ENCODE results near the gene MZT2B. TPM values are rescaled to one million over a fixed set of nuclear protein-coding genes. Genes with fewer than 3 reads are reported as not detected.
A peak's percentile ranks its signal among the peaks of the same experiment; 100 is the strongest.
"Not testable (repeated sequence)": the region's sequence is repeated elsewhere in the genome, so short reads cannot be mapped to it uniquely, and the experiment has no call there.

The MZT2B gene
- 278 TPM for polyA plus RNA-seq (2013, experiment 1 of 2; ENCODE audit: insufficient read length)
- polyA plus RNA-seq (2013, experiment 2 of 2; ENCODE audit: insufficient read length), result 217 TPM

GRCh38 chr2:130181880-130182682 lies at the start of gene MZT2B:
TSS of gene MZT2B (plus strand) at chr2:130182262. CDS start at chr2:130182283, 21 bp downstream.
- peak; percentile 87 for DNase-seq

GRCh38 chr2:130135692-130136541 lies 46.1 kb upstream of the MZT2B start:
- no peak for DNase-seq

GRCh38 chr2:130136546-130136945 lies 45.5 kb upstream of the MZT2B start:
- not testable (repeated sequence) for DNase-seq

- not testable (repeated sequence) for DNase-seq
Measured at GRCh38 chr2:130137118-130137517, 44.9 kb upstream of the MZT2B start.

DNA sequence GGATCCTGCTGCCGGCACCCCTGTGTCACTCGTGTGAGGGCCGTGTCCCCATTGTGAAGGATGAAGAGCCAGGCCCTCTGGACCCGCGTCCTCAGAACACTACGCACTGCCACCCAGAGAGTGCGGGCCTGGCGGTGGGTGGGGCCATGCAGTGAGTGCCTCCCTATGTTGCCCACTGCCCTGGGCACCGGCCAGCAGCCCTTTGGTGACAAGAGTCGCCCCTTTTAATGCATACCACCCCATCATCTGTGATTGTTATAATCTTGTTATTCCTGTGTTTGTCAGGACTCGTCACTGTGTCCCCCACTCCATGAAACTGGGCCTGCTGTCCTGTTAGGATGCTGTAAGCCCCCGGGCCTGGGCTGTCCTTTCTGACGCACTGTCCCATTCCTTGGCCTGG lies 43.7 kb upstream of the MZT2B start:
- not testable (repeated sequence) for DNase-seq

DNA sequence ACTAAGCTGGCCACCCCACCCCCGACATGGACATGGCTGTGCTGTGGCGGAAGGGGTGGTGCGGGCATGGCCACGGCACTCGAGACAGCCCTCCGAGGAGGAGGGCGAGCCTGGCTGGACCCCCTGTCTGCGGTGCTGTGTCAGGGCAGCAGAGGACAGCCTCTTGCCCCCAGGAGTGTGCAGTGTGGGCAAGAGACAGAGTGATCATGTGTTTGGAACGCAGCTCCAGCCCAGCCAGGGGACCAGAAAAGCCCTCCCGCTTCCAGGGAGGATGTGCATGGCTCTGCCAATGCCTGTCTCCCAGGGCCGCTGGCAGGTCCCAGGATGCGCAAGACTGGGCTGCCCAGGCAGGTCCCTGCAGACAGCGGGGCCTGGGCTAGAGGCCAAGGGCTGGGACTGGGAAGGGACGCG lies 43.2 kb upstream of the MZT2B start:
- not testable (repeated sequence) for DNase-seq

GRCh38 chr2:130139331-130140280 lies 42.5 kb upstream of the MZT2B start:
- DNase-seq, result not testable (repeated sequence)

DNA sequence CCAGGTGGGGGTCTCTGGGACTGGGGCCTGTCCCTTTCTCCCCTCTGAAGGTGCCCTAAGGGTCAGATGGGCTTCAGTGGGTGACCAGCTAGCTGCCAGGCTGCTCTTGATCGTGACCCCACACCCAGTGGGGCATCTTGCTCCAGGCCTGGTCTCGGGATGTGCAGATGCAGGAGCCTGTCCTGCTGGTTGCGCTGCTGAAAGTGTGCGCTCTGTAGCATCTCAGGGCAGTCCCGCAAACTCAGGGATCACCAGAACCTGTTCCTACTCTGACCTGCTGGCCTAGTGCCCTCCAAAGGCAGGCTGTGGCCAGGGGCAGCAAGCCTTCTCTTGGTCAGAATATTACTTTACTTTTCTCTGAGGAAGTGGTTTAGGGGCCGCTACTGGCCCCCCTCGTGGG lies 41.5 kb upstream of the MZT2B start:
- not testable (repeated sequence) for DNase-seq

GRCh38 chr2:130141002-130141401 lies 41.1 kb upstream of the MZT2B start:
- not testable (repeated sequence) for DNase-seq

- DNase-seq, result not testable (repeated sequence)
Measured at GRCh38 chr2:130141645-130142370, 40.3 kb upstream of the MZT2B start.

DNA sequence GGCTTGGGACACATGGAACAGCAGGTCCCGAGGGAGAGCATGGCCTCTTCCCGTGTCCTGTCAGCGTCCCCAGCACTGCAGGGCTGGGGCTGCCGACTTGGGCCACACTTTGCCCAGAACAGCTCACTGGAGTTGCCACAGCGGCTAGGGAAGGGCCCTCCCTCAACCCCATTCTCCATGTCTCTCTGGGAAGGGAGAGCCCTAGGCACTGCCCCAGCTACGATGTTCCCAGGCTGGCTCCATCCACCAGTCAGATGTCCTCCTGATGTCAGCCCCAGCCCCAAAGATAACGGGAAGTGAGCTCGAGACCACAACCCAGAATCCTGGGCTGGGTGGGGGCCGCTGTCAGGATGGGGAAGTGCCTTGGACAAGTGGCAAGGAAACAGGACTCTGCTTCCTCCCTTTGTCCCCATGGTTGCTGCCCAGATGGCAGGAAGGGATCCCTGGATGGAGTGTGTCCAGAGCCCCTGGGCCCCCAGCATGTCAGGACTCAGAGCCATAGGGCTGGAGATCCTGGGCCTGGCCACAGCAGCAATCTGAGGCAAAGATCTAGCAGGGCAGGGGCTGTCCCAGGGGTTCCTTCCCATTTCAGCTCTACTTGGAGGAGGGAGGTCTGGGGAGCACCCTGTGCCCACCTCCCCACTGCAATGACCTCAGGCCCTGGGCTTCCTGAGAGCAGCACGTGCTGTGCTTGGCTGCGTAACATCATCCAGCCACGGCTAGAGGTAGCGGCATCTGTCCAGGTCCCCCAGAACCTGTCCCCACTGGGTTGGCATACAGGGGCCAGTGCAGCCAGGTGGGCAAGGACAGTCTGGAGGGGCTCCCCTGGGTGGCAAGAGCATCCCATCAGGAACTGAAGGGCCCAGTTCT lies 39.4 kb upstream of the MZT2B start:
- not testable (repeated sequence) for DNase-seq

DNA sequence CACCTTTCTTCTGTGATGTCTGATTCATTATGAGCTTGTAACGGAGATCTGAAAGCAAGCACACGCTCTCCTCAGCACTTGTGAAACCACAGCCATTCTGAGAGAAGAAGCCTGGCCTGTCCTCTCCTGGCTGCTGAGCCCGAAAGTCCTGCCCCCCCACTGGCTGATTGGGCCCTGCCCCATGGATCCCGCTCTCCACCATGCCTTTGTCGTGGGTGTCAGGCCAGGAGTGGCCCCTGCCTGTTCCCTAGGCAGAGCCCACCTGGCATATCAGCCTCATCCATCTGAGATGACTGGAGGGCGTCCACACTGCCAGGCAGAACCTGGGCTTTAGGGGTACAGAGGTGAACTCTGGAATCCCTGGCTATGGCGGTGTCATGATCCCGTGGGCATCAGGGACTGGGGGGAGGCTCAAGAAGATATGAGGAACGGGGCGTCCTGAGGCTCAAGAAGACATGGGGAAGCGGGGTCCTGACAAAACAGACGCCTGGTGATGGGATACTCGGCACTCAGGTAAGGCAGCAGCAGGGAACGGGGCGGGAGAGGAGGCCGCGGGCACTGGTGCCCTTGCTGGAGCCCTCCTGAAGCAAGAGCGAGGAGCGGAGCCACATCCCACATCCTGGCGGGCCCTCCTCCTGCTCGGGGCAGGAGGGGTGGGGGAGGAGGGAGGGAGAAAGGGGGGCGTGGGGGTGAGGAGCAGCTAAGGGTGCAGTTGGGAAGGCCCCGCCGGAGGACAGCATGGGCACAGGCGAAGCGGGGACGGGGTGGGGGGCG lies 38.6 kb upstream of the MZT2B start:
- not testable (repeated sequence) for DNase-seq

DNA sequence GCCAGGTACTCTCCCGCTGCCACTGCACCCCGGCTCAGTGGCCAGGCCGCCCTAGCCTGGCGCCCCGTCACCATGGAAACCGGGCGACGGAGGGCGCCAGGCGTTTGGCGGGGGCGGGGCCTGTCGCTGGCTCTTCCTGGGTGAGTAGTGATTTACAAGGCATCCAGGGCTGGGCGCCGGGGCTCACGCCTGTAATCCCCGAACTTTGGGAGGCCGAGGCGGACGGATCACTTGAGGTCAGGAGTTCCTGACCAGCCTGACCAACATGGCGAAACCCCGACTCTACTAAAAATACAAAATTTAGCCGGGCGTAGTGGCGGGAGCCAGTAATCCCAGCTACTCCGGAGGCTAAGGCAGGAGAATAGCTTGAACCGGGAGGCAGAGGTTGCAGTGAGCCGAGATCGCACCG lies 37.1 kb upstream of the MZT2B start, which contains the start of gene CCDC74B:
CCDC74B (minus strand) TSS at position 107 of the 409 bp plus-strand sequence. CDS start 116 bp downstream, outside the sequence.
- DNase-seq, result peak; percentile 40

GRCh38 chr2:130148515-130148914 lies 33.5 kb upstream of the MZT2B start:
- DNase-seq, result not testable (repeated sequence)

DNA sequence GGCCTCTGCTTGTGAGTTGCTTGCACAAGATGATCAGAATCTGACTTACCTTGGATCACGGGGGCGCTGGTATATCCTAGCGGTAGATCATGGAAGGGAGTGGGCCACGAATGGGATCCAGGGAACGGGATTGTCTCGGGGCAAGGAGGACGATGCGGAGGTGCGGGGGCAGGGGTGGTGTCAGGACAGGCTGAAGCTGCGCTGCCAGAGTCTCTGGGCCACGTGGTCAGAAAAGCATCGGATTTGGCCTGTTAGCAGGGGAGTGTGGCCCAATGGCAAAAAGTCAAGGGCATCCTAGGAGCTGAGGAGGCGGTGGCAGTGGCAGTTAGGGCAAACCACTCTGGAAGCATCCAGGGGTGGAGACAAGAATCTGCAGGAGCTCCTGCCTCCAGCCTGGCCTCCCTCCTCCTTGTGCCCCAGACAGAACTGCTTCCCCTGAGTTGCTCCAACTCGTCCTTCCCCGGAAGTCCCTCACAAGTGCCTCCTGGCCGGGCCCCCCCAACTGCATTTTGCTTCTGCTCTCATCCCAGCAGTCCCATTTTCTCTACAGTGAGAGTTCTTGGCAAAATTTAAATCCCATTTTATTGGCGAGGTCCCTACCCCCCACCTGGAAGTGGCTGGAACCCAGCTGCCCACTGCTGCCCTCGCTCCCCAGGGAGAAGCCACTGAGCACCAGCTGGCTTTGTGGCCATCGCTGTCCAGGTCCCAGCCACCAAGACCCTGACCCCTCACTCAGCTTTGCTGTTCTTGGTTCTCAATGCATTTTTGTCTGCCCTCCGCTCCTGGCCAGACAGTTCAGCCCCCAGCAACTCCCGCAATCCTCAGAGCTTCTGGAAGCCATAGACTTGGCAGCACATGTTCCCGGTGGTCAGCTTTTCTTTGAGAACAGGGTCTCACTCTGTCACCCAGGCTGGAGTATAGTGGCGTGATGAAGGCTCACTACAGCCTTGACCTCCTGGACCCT lies 31.6 kb upstream of the MZT2B start:
- no peak for DNase-seq

GRCh38 chr2:130151145-130151512 lies 30.9 kb upstream of the MZT2B start:
- not testable (repeated sequence) for DNase-seq

DNA sequence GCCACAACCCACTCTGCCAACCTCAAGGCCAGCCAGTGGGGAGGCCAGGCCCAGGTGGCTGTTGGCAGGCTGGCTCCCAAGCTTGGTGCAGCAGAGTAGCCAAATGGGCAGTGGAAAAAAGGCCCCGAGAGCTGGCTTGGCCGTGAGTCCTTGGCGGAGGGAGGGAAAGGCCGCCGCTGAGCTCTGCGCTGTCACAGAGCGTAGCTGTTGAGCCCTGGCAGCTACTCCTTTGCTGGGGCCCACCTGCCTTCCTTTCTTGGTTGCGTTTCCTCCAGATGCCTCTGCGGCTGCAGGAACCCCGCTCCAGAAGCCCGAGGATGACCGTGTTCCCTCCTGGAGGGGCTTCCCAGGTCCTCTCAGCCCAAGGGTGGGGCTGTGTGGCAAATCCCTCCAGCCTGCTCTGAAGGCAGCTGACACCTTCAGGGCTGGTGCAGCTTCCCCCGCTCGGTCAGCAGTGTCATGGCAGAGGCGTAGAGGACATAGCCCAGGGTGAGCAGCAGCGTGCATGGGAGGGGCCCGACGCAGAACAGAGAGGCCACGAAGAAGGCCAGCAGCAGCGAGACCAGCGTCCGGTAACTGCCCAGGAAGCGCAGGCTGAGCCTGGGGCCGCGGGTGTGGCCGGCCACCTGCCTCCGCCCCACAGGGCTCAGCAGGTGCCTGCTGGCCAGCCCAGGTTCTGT lies 29.8 kb upstream of the MZT2B start:
- not testable (repeated sequence) for DNase-seq

Measured in fibroblast of skin of scalp (primary cell).